Glutamatergic neuron (in vitro differentiated cells): ENCODE data around the gene POTEH. TPM values are rescaled to one million over a fixed set of nuclear protein-coding genes. Genes with fewer than 3 reads are reported as not detected.
"Not testable (repeated sequence)": the region's sequence is repeated elsewhere in the genome, so short reads cannot be mapped to it uniquely, and the experiment has no call there.

Experiments
- DNase-seq: peaks from one replicate; pipeline ENCODE4 v3.0.0; 2022
- H3K27ac Mint-ChIP-seq: one replicate; pipeline ENCODE4 v1.8.0; 2020; ENCODE audit warnings: mild to moderate bottlenecking, mixed read lengths, inconsistent platforms; ENCODE audit not compliant: unreplicated experiment
- H3K27me3 Mint-ChIP-seq: one replicate; pipeline ENCODE4 v1.8.0; 2020; ENCODE audit warnings: mild to moderate bottlenecking, moderate library complexity, mixed read lengths, inconsistent platforms; ENCODE audit not compliant: unreplicated experiment
- H3K36me3 Mint-ChIP-seq: one replicate; pipeline ENCODE4 v1.8.0; 2020; ENCODE audit warnings: mild to moderate bottlenecking, mixed read lengths, inconsistent platforms; ENCODE audit not compliant: unreplicated experiment
- H3K4me1 Mint-ChIP-seq: one replicate; pipeline ENCODE4 v1.8.0; 2020; ENCODE audit warnings: mild to moderate bottlenecking, low read depth, mixed read lengths, inconsistent platforms; ENCODE audit not compliant: unreplicated experiment
- H3K4me3 Mint-ChIP-seq: one replicate; pipeline ENCODE4 v1.8.0; 2020; ENCODE audit warnings: mild to moderate bottlenecking, mixed read lengths, inconsistent platforms; ENCODE audit not compliant: unreplicated experiment
- H3K9me3 Mint-ChIP-seq: one replicate; pipeline ENCODE4 v1.8.0; 2020; ENCODE audit warnings: mild to moderate bottlenecking, moderate library complexity, mixed read lengths, inconsistent platforms; ENCODE audit not compliant: unreplicated experiment
- total RNA-seq: library from RNA; stranded (reverse); fragmentation: NEBNext Ultra II Directional; extraction: Animal tissue kit (Norgen Biotek cat#: 25700); gene quantifications from one replicate; pipeline ENCODE4 v1.2.1, GENCODE V29; 2021; ENCODE audit not compliant: unreplicated experiment

Gene POTEH
- total RNA-seq, 1 donor from 2014 or later: not detected

GRCh38 chr22:15687086-15687485 lies 2.7 kb upstream of the POTEH start:
- H3K4me1 Mint-ChIP-seq, H3K36me3 Mint-ChIP-seq, DNase-seq, H3K27ac Mint-ChIP-seq, H3K9me3 Mint-ChIP-seq, H3K27me3 Mint-ChIP-seq, H3K4me3 Mint-ChIP-seq: not testable (repeated sequence)

GRCh38 chr22:15687676-15688075 lies 2.1 kb upstream of the POTEH start:
- not testable (repeated sequence) for H3K27ac Mint-ChIP-seq, DNase-seq

DNA sequence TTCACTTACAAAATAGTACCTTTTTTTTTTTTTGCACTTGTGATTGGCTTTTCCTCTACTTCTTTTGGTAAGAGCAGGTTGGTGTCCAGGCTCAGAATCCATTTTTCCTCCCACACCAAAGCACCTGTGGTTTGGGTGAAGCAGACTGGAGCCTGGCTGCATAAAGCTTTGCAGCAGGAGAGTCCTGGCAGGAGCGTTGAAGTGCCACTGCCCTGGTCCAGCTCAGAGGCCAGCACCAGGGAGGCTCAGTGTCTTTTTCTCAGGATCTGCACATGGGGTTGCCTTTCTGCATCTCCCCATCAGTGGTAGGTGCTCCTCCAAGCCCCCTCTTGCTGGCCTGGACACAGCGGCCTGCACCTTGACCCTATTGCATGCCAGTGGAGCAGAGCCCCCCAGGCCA lies 1.7 kb upstream of the POTEH start:
- H3K36me3 Mint-ChIP-seq, H3K4me3 Mint-ChIP-seq, H3K27ac Mint-ChIP-seq, H3K4me1 Mint-ChIP-seq, H3K27me3 Mint-ChIP-seq, H3K9me3 Mint-ChIP-seq, DNase-seq: not testable (repeated sequence)

More at GRCh38 chr22:15687676-15688075, 2.1 kb upstream of the POTEH start:
- not testable (repeated sequence) for H3K4me3 Mint-ChIP-seq, H3K9me3 Mint-ChIP-seq, H3K27me3 Mint-ChIP-seq, H3K4me1 Mint-ChIP-seq, H3K36me3 Mint-ChIP-seq

DNA sequence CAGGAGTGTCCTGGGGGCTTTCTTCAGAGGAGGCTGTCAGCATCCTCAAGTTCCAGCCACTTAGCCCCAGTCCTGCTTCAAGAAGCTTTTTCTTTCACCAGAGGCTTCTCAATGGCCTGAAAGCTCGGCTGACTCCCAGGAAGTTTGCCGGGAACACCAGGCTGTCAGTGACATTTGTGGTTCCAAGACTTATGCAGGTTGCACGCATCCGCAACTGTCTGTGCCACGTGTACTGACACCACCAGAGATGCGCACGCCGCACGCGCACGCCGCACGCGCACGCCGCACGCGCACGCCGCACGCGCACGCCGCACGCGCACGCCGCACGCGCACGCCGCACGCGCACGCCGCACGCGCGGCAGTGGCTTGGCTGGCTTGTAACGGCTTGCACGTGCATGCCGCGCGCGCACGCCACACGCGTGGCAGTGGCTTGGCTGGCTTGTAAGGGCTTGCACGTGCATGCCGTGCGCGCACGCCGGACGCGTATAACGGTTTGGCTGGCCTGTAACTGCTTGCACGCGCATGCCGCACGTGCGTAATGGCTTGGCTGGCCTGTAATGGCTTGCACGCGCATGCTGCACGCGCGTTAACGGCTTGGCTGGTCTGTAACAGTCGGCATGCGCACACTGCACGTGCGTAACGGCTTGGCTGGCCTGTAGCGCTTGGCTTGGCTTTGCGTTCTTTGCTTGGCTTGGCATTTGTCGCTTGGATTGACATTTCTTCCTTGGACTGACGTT lies 646 bp upstream of the POTEH start:
- H3K36me3 Mint-ChIP-seq, H3K4me1 Mint-ChIP-seq, H3K27me3 Mint-ChIP-seq, H3K4me3 Mint-ChIP-seq, DNase-seq, H3K27ac Mint-ChIP-seq, H3K9me3 Mint-ChIP-seq: not testable (repeated sequence)

GRCh38 chr22:15713600-15713999 lies 23.8 kb downstream of the POTEH start:
- H3K36me3 Mint-ChIP-seq, DNase-seq, H3K27ac Mint-ChIP-seq, H3K4me1 Mint-ChIP-seq, H3K4me3 Mint-ChIP-seq, H3K9me3 Mint-ChIP-seq, H3K27me3 Mint-ChIP-seq: not testable (repeated sequence)

DNA sequence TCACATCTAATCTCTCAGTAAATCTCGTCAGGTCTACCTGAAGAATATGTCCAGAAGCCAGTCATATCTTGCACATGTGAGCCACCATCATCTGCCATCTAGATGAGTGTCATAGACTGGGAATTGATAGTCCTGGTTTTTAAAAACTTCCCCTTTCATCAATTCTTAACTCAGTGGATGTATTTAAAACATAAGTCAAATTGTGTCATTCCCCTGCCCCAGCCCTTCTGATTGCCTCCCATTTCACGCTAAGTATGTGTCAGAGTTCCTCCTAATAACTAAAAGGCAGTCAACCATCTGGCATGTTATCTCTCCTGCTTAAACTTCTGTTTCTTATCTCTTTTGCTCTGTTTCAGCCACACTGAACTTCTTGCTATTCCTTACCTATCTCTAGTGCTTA lies 24.3 kb downstream of the POTEH start:
- H3K4me3 Mint-ChIP-seq, H3K9me3 Mint-ChIP-seq, H3K4me1 Mint-ChIP-seq, H3K36me3 Mint-ChIP-seq, H3K27me3 Mint-ChIP-seq, DNase-seq, H3K27ac Mint-ChIP-seq: not testable (repeated sequence)

GRCh38 chr22:15721884-15722283 lies 32.1 kb downstream of the POTEH start:
- not testable (repeated sequence) for H3K27me3 Mint-ChIP-seq, H3K4me3 Mint-ChIP-seq, H3K4me1 Mint-ChIP-seq, H3K9me3 Mint-ChIP-seq, H3K27ac Mint-ChIP-seq, H3K36me3 Mint-ChIP-seq, DNase-seq

DNA sequence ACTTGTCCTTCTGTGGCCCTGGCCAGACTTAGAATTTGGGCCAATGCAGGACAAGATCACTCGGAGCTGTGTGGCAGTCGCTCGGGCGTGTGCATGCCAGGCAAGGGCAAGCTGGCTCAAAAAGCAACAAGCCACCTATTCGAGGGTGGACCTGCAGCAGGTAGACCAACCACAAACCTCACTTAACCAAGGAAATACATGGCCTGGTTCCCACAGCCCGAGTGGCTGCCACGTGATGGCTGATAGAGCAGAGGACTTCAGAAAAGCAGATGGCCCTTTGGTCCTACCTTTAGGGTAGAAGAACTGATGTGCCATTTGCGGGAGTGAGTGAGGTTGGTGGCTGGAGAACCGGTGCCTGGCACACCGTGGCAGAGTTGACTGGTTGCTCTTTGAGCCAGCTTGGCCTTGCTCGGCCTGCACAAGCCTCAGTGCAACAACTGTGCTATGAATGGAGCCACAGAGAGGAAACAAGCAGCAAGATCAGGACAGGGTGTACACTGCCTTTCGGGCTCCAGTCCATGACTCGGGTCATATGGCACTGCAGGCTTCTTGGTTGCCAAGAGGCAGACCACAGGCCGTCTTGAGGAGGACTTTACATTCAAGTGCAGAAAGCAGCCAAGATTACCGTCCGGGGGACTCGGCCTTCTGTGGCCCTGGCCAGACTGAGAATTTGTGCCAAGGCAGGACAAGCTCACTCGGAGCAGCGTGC lies 39.5 kb downstream of the POTEH start:
- not testable (repeated sequence) for H3K27me3 Mint-ChIP-seq, DNase-seq

GRCh38 chr22:15731023-15731422 lies 41.2 kb downstream of the POTEH start:
- not testable (repeated sequence) for H3K36me3 Mint-ChIP-seq, H3K9me3 Mint-ChIP-seq

More for the DNA sequence above, 39.5 kb downstream of the POTEH start:
- H3K27ac Mint-ChIP-seq, H3K9me3 Mint-ChIP-seq, H3K4me3 Mint-ChIP-seq, H3K36me3 Mint-ChIP-seq, H3K4me1 Mint-ChIP-seq: not testable (repeated sequence)

DNA sequence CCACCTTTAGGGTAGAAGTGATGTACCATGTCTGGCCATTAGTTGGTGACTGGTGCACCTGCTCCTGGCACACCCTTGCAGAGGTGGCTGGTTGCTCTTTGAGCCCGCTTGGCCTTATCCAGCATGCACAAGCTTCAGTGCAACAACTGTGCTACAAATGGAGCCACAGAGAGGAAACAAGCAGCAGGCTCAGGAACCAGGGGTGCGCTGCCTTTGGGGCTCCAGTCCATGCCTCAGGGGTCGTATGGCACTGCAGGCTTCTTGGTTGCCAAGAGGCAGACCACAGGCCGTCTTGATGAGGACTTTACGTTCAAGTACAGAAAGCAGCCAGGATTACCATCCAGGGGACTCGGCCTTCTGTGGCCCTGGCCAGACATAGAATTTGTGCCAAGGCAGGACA lies 44.6 kb downstream of the POTEH start:
- H3K4me1 Mint-ChIP-seq, H3K27ac Mint-ChIP-seq, H3K27me3 Mint-ChIP-seq, DNase-seq, H3K36me3 Mint-ChIP-seq, H3K9me3 Mint-ChIP-seq, H3K4me3 Mint-ChIP-seq: not testable (repeated sequence)

More at GRCh38 chr22:15731023-15731422, 41.2 kb downstream of the POTEH start:
- not testable (repeated sequence) for DNase-seq, H3K4me1 Mint-ChIP-seq, H3K4me3 Mint-ChIP-seq, H3K27me3 Mint-ChIP-seq, H3K27ac Mint-ChIP-seq

GRCh38 chr22:15738157-15738908 lies 48.5 kb downstream of the POTEH start:
- not testable (repeated sequence) for H3K9me3 Mint-ChIP-seq, H3K27me3 Mint-ChIP-seq, H3K4me3 Mint-ChIP-seq, H3K4me1 Mint-ChIP-seq, H3K36me3 Mint-ChIP-seq, H3K27ac Mint-ChIP-seq, DNase-seq

DNA sequence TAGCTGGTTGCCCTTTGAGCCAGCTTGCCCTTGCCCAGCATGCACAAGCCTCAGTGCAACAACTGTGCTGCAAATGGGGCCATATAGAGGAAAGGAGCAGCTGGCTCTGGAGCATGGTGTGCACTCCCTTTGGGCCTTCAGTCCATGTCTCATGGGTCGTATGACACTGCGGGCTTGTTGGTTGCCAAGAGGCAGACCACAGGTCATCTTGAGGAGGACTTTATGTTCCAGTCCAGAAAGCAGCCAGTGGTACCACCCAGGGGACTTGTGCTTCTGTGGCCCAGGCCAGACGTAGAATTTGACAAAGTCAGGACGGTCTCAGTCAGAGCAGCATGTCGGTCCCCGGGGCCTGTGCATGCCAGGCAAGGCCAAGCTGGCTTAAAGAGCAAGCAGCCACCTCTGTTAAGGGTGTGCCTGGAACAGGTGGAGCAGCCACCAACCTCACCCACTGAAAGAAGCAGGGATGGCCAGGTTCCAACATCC lies 49.1 kb downstream of the POTEH start:
- H3K4me1 Mint-ChIP-seq, H3K27me3 Mint-ChIP-seq, H3K27ac Mint-ChIP-seq, H3K4me3 Mint-ChIP-seq, DNase-seq, H3K36me3 Mint-ChIP-seq, H3K9me3 Mint-ChIP-seq: not testable (repeated sequence)
